ENCODE results near the gene SLC10A3. TPM values are rescaled to one million over a fixed set of nuclear protein-coding genes. Genes with fewer than 3 reads are reported as not detected.

Gene SLC10A3
- total RNA-seq, 1 experiment from 2014 or later = 17.0 TPM

- Histone ChIP-seq H3K27me3 (ENCODE audit: control insufficient read depth, insufficient read depth, low read length) (no peaks in the 10 kb centered on the region), H3K4me3 (ENCODE audit: insufficient read depth, low read depth, low read length) (peak overlapping the region; percentile 84), H3K36me3 (replicated peaks; ENCODE audit: control insufficient read depth, insufficient read depth, low read length) (peaks cover 5% of the 10 kb centered on the region)
- DNase-seq = no peak
These were observed 52.2 kb downstream of the SLC10A3 start for GRCh38 chrX:154437971-154438893.

Other genes with a start within 250 kb of the SLC10A3 start
- gene OPN1MW3, start 233.0 kb downstream of the SLC10A3 start, total RNA-seq (2014; rRNA removed; shearing (Covaris generic)) = not detected in 2 replicates
- not detected in 2 replicates for gene TEX28, start 195.5 kb downstream of the SLC10A3 start, total RNA-seq (2014; rRNA removed; shearing (Covaris generic))
- gene TKTL1, start 194.8 kb downstream of the SLC10A3 start, total RNA-seq (2014; rRNA removed; shearing (Covaris generic)) = 1.6 TPM in 1 of 2 replicates, not detected in the other
- 799 and 827 TPM in 2 replicates for gene FLNA, start 116.0 kb downstream of the SLC10A3 start, total RNA-seq (2014; rRNA removed; shearing (Covaris generic))
- 56.2 and 57.1 TPM in 2 replicates for gene EMD, start 111.3 kb downstream of the SLC10A3 start, total RNA-seq (2014; rRNA removed; shearing (Covaris generic))
- gene RPL10, start 92.3 kb downstream of the SLC10A3 start, total RNA-seq (2014; rRNA removed; shearing (Covaris generic)) = 4,112 and 4,296 TPM in 2 replicates
- gene DNASE1L1, start 81.4 kb downstream of the SLC10A3 start, total RNA-seq (2014; rRNA removed; shearing (Covaris generic)) = 24.8 and 26.6 TPM in 2 replicates
- 38.6 and 71.3 TPM in 2 replicates for gene TAFAZZIN, start 79.1 kb downstream of the SLC10A3 start, total RNA-seq (2014; rRNA removed; shearing (Covaris generic))
- 31.4 and 48.8 TPM in 2 replicates for gene ATP6AP1, start 62.0 kb downstream of the SLC10A3 start, total RNA-seq (2014; rRNA removed; shearing (Covaris generic))
- gene GDI1, start 53.5 kb downstream of the SLC10A3 start, total RNA-seq (2014; rRNA removed; shearing (Covaris generic)) = 128 and 143 TPM in 2 replicates
- 44.0 and 46.6 TPM in 2 replicates for gene FAM50A, start 46.5 kb downstream of the SLC10A3 start, total RNA-seq (2014; rRNA removed; shearing (Covaris generic))
- 2.3 and 4.5 TPM in 2 replicates for gene PLXNA3, start 32.3 kb downstream of the SLC10A3 start, total RNA-seq (2014; rRNA removed; shearing (Covaris generic))
- 47.9 and 84.9 TPM in 2 replicates for gene LAGE3, start 11.3 kb downstream of the SLC10A3 start, total RNA-seq (2014; rRNA removed; shearing (Covaris generic))
- gene UBL4A, start 4.0 kb downstream of the SLC10A3 start, total RNA-seq (2014; rRNA removed; shearing (Covaris generic)) = 64.8 and 84.0 TPM in 2 replicates
- 31.6 and 42.5 TPM in 2 replicates for gene FAM3A, start 25.6 kb upstream of the SLC10A3 start, total RNA-seq (2014; rRNA removed; shearing (Covaris generic))
- 51.8 and 58.0 TPM in 2 replicates for gene G6PD, start 56.2 kb upstream of the SLC10A3 start, total RNA-seq (2014; rRNA removed; shearing (Covaris generic))
- gene IKBKG, start 57.0 kb upstream of the SLC10A3 start, total RNA-seq (2014; rRNA removed; shearing (Covaris generic)) = 22.1 and 24.3 TPM in 2 replicates
- not detected in 2 replicates for gene CTAG1A, start 94.5 kb upstream of the SLC10A3 start, total RNA-seq (2014; rRNA removed; shearing (Covaris generic))
- gene CTAG1B, start 128.7 kb upstream of the SLC10A3 start, total RNA-seq (2014; rRNA removed; shearing (Covaris generic)) = not detected in 2 replicates
- not detected in 2 replicates for gene CTAG2, start 162.9 kb upstream of the SLC10A3 start, total RNA-seq (2014; rRNA removed; shearing (Covaris generic))

All from H7 (cell line).